Neuronal stem cell (in vitro differentiated cells): ENCODE measurements around the gene ANKRD2.
"Not testable (repeated sequence)": the region's sequence is repeated elsewhere in the genome, so short reads cannot be mapped to it uniquely, and the experiment has no call there.

Source experiments
- DNase-seq: peaks from one replicate; pipeline ENCODE4 v3.0.0-alpha.2; 2013; ENCODE audit warnings: low spot score
- H2AFZ ChIP-seq: one replicate; pipeline ENCODE4 v1.6.1; 2013; ENCODE audit warnings: mild to moderate bottlenecking, low read length, inconsistent platforms
- H2AK5ac ChIP-seq: 2 replicates; pipeline ENCODE4 v1.6.1; 2013; ENCODE audit warnings: low read depth, mild to moderate bottlenecking, inconsistent platforms, low read length, moderate library complexity, mixed read lengths
- H2BK120ac ChIP-seq: 2 replicates; pipeline ENCODE4 v1.6.1; 2013; ENCODE audit warnings: low read depth, mild to moderate bottlenecking, inconsistent platforms, low read length, moderate library complexity, mixed read lengths
- H2BK12ac ChIP-seq: one replicate; pipeline ENCODE4 v1.6.1; 2013; ENCODE audit warnings: low read length, inconsistent platforms
- H2BK15ac ChIP-seq: 2 replicates; pipeline ENCODE4 v1.6.1; 2013; ENCODE audit warnings: mild to moderate bottlenecking, low read length, inconsistent platforms, mixed read lengths
- H2BK5ac ChIP-seq: one replicate; pipeline ENCODE4 v1.6.1; 2013; ENCODE audit warnings: inconsistent platforms, mild to moderate bottlenecking, low read length, moderate library complexity
- H3K14ac ChIP-seq: one replicate; pipeline ENCODE4 v1.6.1; 2013; ENCODE audit warnings: low read length, inconsistent platforms
- H3K18ac ChIP-seq: 2 replicates; pipeline ENCODE4 v1.6.1; 2013; ENCODE audit warnings: low read length, inconsistent platforms
- H3K23ac ChIP-seq: 2 replicates; pipeline ENCODE4 v1.6.1; 2013; ENCODE audit warnings: low read depth, mild to moderate bottlenecking, mixed read lengths, low read length, inconsistent platforms; ENCODE audit not compliant: poor library complexity
- H3K27ac ChIP-seq: replicated peaks from 3 replicates; pipeline ENCODE4 v1.5.1; 2013; ENCODE audit warnings: low read length, inconsistent platforms
- H3K27me3 ChIP-seq, 3 experiments: 2 replicates each; pipeline ENCODE4 v1.6.1; 2013; ENCODE audit warnings: low read length in 3 of 3, mild to moderate bottlenecking in 2 of 3, inconsistent platforms in 1 of 3, low read depth in 1 of 3, mixed read lengths in 1 of 3, moderate library complexity in 1 of 3; ENCODE audit not compliant: control insufficient read depth in 3 of 3, insufficient read depth in 3 of 3
- H3K36me3 ChIP-seq, 2 donors: replicated peaks in 1 of 2; 2 replicates each; pipeline ENCODE4 v1.6.1; 2013; ENCODE audit warnings: low read length in 2 of 2; ENCODE audit not compliant: control insufficient read depth in 2 of 2, insufficient read depth in 2 of 2
- H3K4ac ChIP-seq: 2 replicates; pipeline ENCODE4 v1.6.1; 2013; ENCODE audit warnings: inconsistent platforms, mild to moderate bottlenecking, low read length, moderate library complexity
- H3K4me1 ChIP-seq, 2 donors: 1 replicate in 1 of 2; 2 replicates in 1 of 2; pipeline ENCODE4 v1.6.1; 2013; ENCODE audit warnings: low read length in 2 of 2, low read depth in 1 of 2; ENCODE audit not compliant: control insufficient read depth in 2 of 2, insufficient read depth in 1 of 2
- H3K4me2 ChIP-seq: one replicate; pipeline ENCODE4 v1.6.1; 2013; ENCODE audit warnings: mild to moderate bottlenecking, low read length, inconsistent platforms; ENCODE audit not compliant: insufficient read depth, poor library complexity, severe bottlenecking
- H3K4me3 ChIP-seq, 2 donors: 2 replicates each; pipeline ENCODE4 v1.5.1; 2013; ENCODE audit warnings: low read length in 2 of 2, mild to moderate bottlenecking in 2 of 2, inconsistent platforms in 1 of 2, moderate library complexity in 1 of 2
- H3K79me1 ChIP-seq: one replicate; pipeline ENCODE4 v1.6.1; 2013; ENCODE audit warnings: low read depth, mild to moderate bottlenecking, inconsistent platforms, low read length, moderate library complexity
- H3K9ac ChIP-seq: one replicate; pipeline ENCODE4 v1.6.1; 2013; ENCODE audit warnings: mild to moderate bottlenecking, low read depth, low read length, inconsistent platforms; ENCODE audit not compliant: poor library complexity
- H3K9me3 ChIP-seq, 2 donors: replicated peaks in 1 of 2; 2 replicates each; pipeline versions ENCODE3 to v1.6.1; 2013; ENCODE audit warnings: low read length in 2 of 2, mild to moderate bottlenecking in 2 of 2, inconsistent platforms in 1 of 2, low read depth in 1 of 2, mixed read lengths in 1 of 2, moderate library complexity in 1 of 2; ENCODE audit not compliant: control insufficient read depth in 2 of 2, insufficient read depth in 1 of 2
- H4K8ac ChIP-seq: one replicate; pipeline ENCODE4 v1.6.1; 2013; ENCODE audit warnings: low read depth, mild to moderate bottlenecking, inconsistent platforms, low read length, moderate library complexity
- H4K91ac ChIP-seq: one replicate; pipeline ENCODE4 v1.6.1; 2013; ENCODE audit warnings: low read length, low read depth, mild to moderate bottlenecking, inconsistent platforms; ENCODE audit not compliant: poor library complexity
- WGBS, 2 donors: extraction: QIAGEN DNeasy Blood & Tissue Kit; methylation state at CpG; one replicate each; pipeline ENCODE4 v1.1.7; 2013; ENCODE audit warnings: missing lambda C conversion rate in 2 of 2, mixed read lengths in 1 of 2; ENCODE audit not compliant: insufficient read length in 2 of 2, insufficient replicate concordance in 1 of 2; ENCODE audit errors: extremely low coverage in 2 of 2; 5-methylcytosine and 5-hydroxymethylcytosine counted together

The ANKRD2 gene

DNA sequence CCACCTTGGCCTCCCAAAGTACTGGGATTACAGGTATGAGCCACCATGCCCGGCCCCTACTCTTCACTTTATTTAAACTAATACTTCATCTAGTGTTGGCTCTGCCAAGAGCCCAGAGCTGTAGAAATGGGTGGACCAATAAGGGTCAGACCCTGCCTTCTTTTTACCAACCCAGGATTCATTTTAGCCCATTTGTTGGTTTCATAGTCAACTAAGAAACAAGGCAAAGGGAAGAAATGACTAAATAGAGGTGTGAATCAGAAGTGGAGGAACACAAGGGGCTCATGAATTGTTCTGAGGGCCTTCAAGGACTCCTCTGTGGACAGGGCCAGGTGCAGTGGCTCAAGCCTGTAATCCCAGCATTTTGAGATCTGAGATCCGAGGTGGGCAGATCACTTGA, 1.1 kb downstream of the ANKRD2 start:
- H3K27ac ChIP-seq: no peak overlapping the region
- no peaks in the 10 kb centered on the region for H3K27me3 ChIP-seq
- no peak overlapping the region for H3K18ac ChIP-seq
- no peak overlapping the region for H3K4me2 ChIP-seq
- no CpG with 5 or more reads among the region's 2 CpGs for WGBS, 2 donors
- H3K79me1 ChIP-seq: no peaks in the 10 kb centered on the region
- no peak overlapping the region for H2BK12ac ChIP-seq
- H2BK15ac ChIP-seq: no peak overlapping the region
- H3K23ac ChIP-seq: no peak overlapping the region
- H2AFZ ChIP-seq: no peak overlapping the region
- H3K36me3 ChIP-seq: peaks cover 0 to 2% of the 10 kb centered on the region in 2 donors
- H3K9me3 ChIP-seq: no peaks in the 10 kb centered on the region
- H4K8ac ChIP-seq: no peak overlapping the region
- H3K4me3 ChIP-seq: no peak overlapping the region
- H4K91ac ChIP-seq: no peak overlapping the region
- H2BK5ac ChIP-seq: no peak overlapping the region
- no peak overlapping the region for H3K14ac ChIP-seq
- peaks cover 0 to 3% of the 10 kb centered on the region in 2 donors for H3K4me1 ChIP-seq
- no peak for DNase-seq
- H3K4ac ChIP-seq: no peak overlapping the region
- no peak overlapping the region for H2AK5ac ChIP-seq
- H3K9ac ChIP-seq: no peak overlapping the region
- H2BK120ac ChIP-seq: no peak overlapping the region

DNA sequence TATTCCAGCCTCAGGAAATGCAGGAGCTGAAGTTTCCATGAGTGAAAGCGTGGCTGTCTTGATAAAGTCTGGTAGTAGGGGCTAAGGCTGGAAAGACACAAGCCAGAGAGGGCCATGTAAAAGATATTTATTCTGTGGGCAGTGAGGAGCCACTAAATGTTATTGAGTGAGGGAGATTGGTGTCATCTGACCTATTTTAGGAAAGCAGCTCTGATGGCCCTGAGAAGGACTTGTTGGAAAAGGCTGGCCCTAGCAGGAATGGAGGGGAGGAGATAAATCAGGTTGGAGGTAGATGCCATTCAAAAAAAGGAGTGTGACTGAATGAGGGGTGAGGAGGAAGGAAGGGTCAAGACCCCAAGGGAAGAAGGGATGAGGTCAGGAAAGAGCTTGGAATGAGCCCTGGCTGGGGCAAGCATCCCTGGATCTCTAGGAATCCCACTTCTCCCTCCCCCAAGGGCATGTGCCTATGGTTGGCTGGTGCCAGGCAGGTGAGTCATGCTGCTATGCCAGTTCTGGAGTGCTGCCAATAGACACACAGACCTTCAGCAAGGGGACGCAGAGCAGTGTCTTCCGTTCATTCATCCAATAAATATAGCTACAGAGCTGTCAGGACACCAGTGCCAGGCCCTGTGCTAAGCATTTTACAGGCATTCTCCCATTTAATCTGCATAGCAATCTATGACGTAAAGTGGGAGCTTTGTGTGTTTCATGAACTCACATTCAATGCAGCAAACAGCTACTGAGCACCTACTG, 2.0 kb downstream of the ANKRD2 start:
- Histone ChIP-seq H3K4me3 (no peak overlapping the region), H3K23ac (no peak overlapping the region), H3K27me3 (no peaks in the 10 kb centered on the region), H4K91ac (no peak overlapping the region), H3K4me1 (peaks cover 0 to 3% of the 10 kb centered on the region in 2 donors), H3K79me1 (no peaks in the 10 kb centered on the region), H3K9me3 (no peaks in the 10 kb centered on the region), H3K14ac (no peak overlapping the region), H3K18ac (no peak overlapping the region), H2BK15ac (no peak overlapping the region), H3K9ac (no peak overlapping the region), H4K8ac (no peak overlapping the region), H2BK12ac (no peak overlapping the region), H2AK5ac (no peak overlapping the region), H3K4me2 (no peak overlapping the region), H3K4ac (no peak overlapping the region), H3K27ac (no peak overlapping the region), H3K36me3 (no peaks in the 10 kb centered on the region), H2AFZ (no peak overlapping the region), H2BK5ac (peak overlapping the region; percentile 39), H2BK120ac (no peak overlapping the region)
- DNase-seq: no peak
- WGBS, 2 donors: no CpG with 5 or more reads among the region's 4 CpGs

DNA sequence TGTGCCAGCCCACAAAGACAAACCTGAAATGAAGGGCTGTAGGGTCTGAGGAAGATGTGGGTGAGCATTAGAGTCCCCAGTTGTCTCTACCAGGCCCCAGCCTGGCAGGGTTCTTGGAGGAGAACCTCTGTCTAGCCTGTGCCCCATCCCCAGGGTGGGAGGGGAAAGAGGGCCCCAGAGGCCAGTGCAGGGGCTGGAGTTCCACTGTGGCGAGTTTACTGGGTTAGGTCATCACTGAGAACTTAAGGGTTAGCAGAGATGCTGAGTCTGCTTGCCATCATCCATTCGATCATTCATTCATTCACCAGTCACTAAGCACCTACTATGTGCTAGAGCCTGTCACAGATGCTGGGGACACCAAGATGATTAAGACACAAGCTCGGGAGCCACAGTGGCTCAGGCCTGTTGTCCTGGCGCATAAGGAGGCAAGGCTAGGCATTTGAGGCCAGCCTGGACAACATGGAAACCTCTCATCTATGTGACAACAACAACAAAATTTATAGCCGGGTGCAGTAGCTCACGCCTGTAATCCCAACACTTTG, 2.6 kb downstream of the ANKRD2 start:
- peak overlapping the region; percentile 38 for H3K18ac ChIP-seq
- H2AFZ ChIP-seq: no peak overlapping the region
- no peak overlapping the region for H3K4me3 ChIP-seq
- H3K27ac ChIP-seq: no peak overlapping the region
- no peak overlapping the region for H2AK5ac ChIP-seq
- peak overlapping the region; percentile 65 for H4K8ac ChIP-seq
- no peak for DNase-seq
- no peak overlapping the region for H3K23ac ChIP-seq
- peak overlapping the region; percentile 30 for H4K91ac ChIP-seq
- H3K9me3 ChIP-seq: no peaks in the 10 kb centered on the region
- H2BK12ac ChIP-seq: no peak overlapping the region
- no peak overlapping the region for H2BK15ac ChIP-seq
- H3K27me3 ChIP-seq: no peaks in the 10 kb centered on the region
- no peaks in the 10 kb centered on the region for H3K79me1 ChIP-seq
- H3K9ac ChIP-seq: no peak overlapping the region
- no CpG with 5 or more reads among the region's 6 CpGs for WGBS, 2 donors
- H3K14ac ChIP-seq: no peak overlapping the region
- H3K36me3 ChIP-seq: no peaks in the 10 kb centered on the region
- H3K4ac ChIP-seq: no peak overlapping the region
- H2BK120ac ChIP-seq: no peak overlapping the region
- no peak overlapping the region for H3K4me2 ChIP-seq
- H2BK5ac ChIP-seq: peak overlapping the region; percentile 39
- H3K4me1 ChIP-seq: peaks cover 0 to 3% of the 10 kb centered on the region in 2 donors

DNA sequence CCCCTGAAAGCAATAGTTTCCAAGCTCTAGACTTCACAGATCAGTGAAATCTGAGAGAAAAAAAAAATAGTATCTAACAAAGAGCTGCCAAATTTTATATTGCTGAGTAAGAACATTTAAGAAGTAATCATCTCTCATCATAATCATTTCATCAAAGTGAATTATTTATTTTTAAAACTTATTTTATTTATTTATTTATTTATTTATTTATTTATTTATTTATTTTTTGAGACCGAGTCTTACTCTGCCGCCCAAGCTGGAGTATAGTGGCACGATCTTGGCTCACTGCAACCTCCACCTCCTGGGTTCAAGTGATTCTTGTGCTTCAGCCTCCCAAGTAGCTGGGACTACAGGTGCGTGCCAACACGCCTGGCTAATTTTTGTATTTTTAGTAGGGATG, 3.9 kb downstream of the ANKRD2 start:
- not testable (repeated sequence) for H3K36me3 ChIP-seq, H3K27me3 ChIP-seq, H4K8ac ChIP-seq, H3K9ac ChIP-seq, H3K14ac ChIP-seq, H3K4ac ChIP-seq, H3K4me1 ChIP-seq, H2AFZ ChIP-seq, H3K23ac ChIP-seq, DNase-seq, H3K27ac ChIP-seq, H2BK12ac ChIP-seq, H2AK5ac ChIP-seq, H3K4me3 ChIP-seq, H2BK5ac ChIP-seq, H3K79me1 ChIP-seq, H3K4me2 ChIP-seq, H3K18ac ChIP-seq, H2BK120ac ChIP-seq, H3K9me3 ChIP-seq, H4K91ac ChIP-seq, H2BK15ac ChIP-seq
- no CpG with 5 or more reads among the region's 5 CpGs for WGBS, 2 donors
